ENCODE data around the gene FAM83C. TPM values are rescaled to one million over a fixed set of nuclear protein-coding genes. Genes with fewer than 3 reads are reported as not detected.

The FAM83C gene
- total RNA-seq, 1 donor from 2014 or later: not detected

DNA sequence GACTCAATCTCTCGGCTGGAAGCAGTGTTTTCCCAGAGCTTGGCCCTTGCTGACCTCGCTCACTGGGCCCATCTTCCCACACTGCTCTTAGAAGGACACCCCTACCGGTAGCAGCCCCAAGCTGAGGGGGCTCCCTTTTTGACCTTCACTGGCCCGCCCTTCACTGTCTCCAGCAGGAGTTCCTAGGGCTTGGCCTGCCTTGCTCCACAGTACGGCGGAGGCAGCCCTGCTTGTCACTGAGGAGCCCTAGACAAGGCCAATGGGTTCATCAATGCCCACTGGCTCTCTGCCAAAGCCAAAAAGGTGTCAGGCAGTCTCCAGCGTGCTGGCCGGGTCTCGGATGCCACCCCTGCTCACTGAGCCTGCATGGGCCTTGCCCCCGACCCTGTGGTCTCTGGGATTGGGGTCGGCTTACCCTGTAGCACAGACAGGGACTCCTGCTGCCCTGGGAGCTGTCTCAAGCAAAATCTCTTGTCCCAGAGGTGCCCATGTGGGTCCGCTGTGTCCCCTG, 16.4 kb downstream of the FAM83C start:
- Histone ChIP-seq H4K20me1 (ENCODE audit: low read depth) (no peaks in the 10 kb centered on the region), H3K4me2 (no peak overlapping the region), H2AFZ (replicated peaks) (no peak overlapping the region), H3K27me3 (no peaks in the 10 kb centered on the region), H3K27ac (no peak overlapping the region), H3K4me1 (no peaks in the 10 kb centered on the region), H3K4me3 (no peak overlapping the region), H3K36me3 (no peaks in the 10 kb centered on the region), H3F3A (ENCODE audit: low read depth) (peaks cover 30% of the 10 kb centered on the region), H3K79me2 (ENCODE audit: low read depth) (peaks cover 10% of the 10 kb centered on the region), H3K9ac (no peak overlapping the region), H3K9me3 (ENCODE audit: low read depth) (no peaks in the 10 kb centered on the region)
- peaks cover 4% of the 10 kb centered on the region for H3K27me3 Mint-ChIP-seq (ENCODE audit: insufficient read depth, low read depth)
- DNase-seq (ENCODE audit: low spot score): no peak
- H3K36me3 Mint-ChIP-seq: peaks cover 19% of the 10 kb centered on the region
- TF ChIP-seq EZH2 (IDR thresholded peaks at IDR 0.05) (no peak), EZH2phosphoT487 (IDR thresholded peaks at IDR 0.05) (no peak)
- TF ChIP-seq, protein P1, sequence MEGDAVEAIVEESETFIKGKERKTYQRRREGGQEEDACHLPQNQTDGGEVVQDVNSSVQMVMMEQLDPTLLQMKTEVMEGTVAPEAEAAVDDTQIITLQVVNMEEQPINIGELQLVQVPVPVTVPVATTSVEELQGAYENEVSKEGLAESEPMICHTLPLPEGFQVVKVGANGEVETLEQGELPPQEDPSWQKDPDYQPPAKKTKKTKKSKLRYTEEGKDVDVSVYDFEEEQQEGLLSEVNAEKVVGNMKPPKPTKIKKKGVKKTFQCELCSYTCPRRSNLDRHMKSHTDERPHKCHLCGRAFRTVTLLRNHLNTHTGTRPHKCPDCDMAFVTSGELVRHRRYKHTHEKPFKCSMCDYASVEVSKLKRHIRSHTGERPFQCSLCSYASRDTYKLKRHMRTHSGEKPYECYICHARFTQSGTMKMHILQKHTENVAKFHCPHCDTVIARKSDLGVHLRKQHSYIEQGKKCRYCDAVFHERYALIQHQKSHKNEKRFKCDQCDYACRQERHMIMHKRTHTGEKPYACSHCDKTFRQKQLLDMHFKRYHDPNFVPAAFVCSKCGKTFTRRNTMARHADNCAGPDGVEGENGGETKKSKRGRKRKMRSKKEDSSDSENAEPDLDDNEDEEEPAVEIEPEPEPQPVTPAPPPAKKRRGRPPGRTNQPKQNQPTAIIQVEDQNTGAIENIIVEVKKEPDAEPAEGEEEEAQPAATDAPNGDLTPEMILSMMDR (IDR thresholded peaks at IDR 0.05): no peak
- no peaks in the 10 kb centered on the region for H3K9me3 Mint-ChIP-seq
- no peak overlapping the region for H3K27ac Mint-ChIP-seq
- peaks cover 15% of the 10 kb centered on the region for H3K4me1 Mint-ChIP-seq
- H3K4me3 Mint-ChIP-seq: peak overlapping the region; percentile 41

DNA sequence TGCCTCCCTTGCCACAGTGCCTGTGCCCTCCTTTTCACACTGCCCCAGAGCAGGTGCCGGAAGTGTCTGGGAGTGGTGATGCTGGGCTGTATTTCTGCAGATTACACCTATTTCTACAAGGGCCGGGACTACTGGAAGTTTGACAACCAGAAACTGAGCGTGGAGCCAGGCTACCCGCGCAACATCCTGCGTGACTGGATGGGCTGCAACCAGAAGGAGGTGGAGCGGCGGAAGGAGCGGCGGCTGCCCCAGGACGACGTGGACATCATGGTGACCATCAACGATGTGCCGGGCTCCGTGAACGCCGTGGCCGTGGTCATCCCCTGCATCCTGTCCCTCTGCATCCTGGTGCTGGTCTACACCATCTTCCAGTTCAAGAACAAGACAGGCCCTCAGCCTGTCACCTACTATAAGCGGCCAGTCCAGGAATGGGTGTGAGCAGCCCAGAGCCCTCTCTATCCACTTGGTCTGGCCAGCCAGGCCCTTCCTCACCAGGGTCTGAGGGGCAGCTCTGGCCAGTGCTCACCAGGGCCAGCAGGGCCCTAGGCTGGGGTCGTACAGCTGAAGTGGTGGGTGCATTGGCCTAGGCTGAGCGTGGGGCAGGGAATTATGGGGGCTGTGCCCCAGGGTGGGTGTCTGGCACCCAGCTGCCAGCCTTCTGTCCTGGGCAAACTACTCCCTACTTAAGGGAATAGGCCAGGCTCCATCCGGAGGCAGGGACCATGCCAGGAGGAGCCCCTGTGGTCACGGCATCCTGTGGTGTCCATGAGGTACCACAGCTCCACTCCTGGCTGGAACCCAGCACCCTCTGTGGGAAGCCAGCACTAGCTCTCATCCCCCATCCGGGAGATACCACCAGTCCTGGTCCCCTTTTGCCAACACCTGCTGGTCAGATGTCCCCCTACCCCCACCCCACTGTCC, 17.8 kb downstream of the FAM83C start:
- TF ChIP-seq, protein P1 (IDR thresholded peaks at IDR 0.05): no peak
- TF ChIP-seq EZH2phosphoT487 (IDR thresholded peaks at IDR 0.05) (no peak), EZH2 (IDR thresholded peaks at IDR 0.05) (no peak)
- peaks cover 4% of the 10 kb centered on the region for H3K27me3 Mint-ChIP-seq (ENCODE audit: insufficient read depth, low read depth)
- Histone ChIP-seq H4K20me1 (ENCODE audit: low read depth) (no peaks in the 10 kb centered on the region), H3K27me3 (no peaks in the 10 kb centered on the region), H3K4me2 (no peak overlapping the region), H3K9ac (no peak overlapping the region), H3K9me3 (ENCODE audit: low read depth) (no peaks in the 10 kb centered on the region), H3F3A (ENCODE audit: low read depth) (peaks cover 26% of the 10 kb centered on the region), H3K4me3 (no peak overlapping the region), H3K27ac (no peak overlapping the region), H3K79me2 (ENCODE audit: low read depth) (peaks cover 10% of the 10 kb centered on the region), H2AFZ (replicated peaks) (no peak overlapping the region), H3K4me1 (peaks cover 4% of the 10 kb centered on the region), H3K36me3 (no peaks in the 10 kb centered on the region)
- H3K36me3 Mint-ChIP-seq: peaks cover 11% of the 10 kb centered on the region
- H3K4me1 Mint-ChIP-seq: peaks cover 16% of the 10 kb centered on the region
- no peaks in the 10 kb centered on the region for H3K9me3 Mint-ChIP-seq
- H3K27ac Mint-ChIP-seq: no peak overlapping the region
- no peak overlapping the region for H3K4me3 Mint-ChIP-seq
- no peak for DNase-seq (ENCODE audit: low spot score)

DNA sequence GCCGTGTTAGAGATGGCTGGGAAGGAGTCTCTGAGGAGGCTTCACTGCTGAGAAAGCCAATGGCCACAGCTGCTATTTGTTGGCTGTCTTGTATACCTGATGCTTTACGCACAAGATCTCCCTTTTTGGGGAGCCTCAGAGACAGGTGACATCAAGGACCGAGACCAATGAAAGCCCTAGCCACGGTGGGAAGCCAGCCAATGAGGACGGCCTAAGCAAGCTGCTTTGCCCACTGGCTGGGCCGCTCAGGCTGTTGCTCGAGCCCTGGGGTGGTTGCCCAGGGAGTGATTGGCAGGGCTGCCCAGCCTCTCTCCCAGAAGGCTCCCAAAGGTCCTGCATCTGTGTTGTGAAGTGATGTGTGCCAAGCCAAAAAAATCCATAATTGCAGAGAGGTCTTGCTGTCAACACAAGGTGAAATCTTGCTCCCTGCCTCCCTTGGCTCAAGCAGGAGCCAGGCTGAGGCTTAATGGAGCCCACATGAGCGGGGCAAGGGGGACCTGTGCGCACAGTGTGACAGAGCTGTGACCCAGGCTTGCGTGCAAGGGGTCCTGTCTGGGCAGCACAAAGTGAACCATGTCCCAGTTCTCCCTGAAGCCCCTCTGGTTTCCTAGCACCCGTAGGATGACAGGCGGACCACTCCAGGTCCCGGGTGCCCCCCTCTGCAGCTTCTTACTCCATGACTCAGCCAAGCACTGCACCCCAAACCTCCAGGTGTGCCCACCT, 18.6 kb downstream of the FAM83C start:
- H4K20me1 ChIP-seq (ENCODE audit: low read depth): no peaks in the 10 kb centered on the region
- Mint-ChIP-seq H3K9me3 (no peaks in the 10 kb centered on the region), H3K27ac (no peak overlapping the region), H3K27me3 (ENCODE audit: insufficient read depth, low read depth) (peaks cover 4% of the 10 kb centered on the region), H3K36me3 (peaks cover 10% of the 10 kb centered on the region), H3K4me1 (peaks cover 14% of the 10 kb centered on the region), H3K4me3 (no peak overlapping the region)
- peaks cover 10% of the 10 kb centered on the region for H3K79me2 ChIP-seq (ENCODE audit: low read depth)
- no peak overlapping the region for H3K4me3 ChIP-seq
- DNase-seq (ENCODE audit: low spot score): peak; percentile 51
- no peaks in the 10 kb centered on the region for H3K36me3 ChIP-seq
- no peak overlapping the region for H2AFZ ChIP-seq (replicated peaks)
- no peaks in the 10 kb centered on the region for H3K27me3 ChIP-seq
- H3K9ac ChIP-seq: no peak overlapping the region
- H3K4me2 ChIP-seq: no peak overlapping the region
- TF ChIP-seq EZH2phosphoT487 (IDR thresholded peaks at IDR 0.05) (no peak), EZH2 (IDR thresholded peaks at IDR 0.05) (no peak)
- TF ChIP-seq, protein P1 (IDR thresholded peaks at IDR 0.05): no peak
- peaks cover 5% of the 10 kb centered on the region for H3K4me1 ChIP-seq
- H3F3A ChIP-seq (ENCODE audit: low read depth): peaks cover 20% of the 10 kb centered on the region
- peak overlapping the region; percentile 29 for H3K27ac ChIP-seq
- H3K9me3 ChIP-seq (ENCODE audit: low read depth): no peaks in the 10 kb centered on the region
